Measurements from ENCODE around the gene LIME1.
A peak's percentile ranks its signal among the peaks of the same experiment; 100 is the strongest.

Gene LIME1

DNA sequence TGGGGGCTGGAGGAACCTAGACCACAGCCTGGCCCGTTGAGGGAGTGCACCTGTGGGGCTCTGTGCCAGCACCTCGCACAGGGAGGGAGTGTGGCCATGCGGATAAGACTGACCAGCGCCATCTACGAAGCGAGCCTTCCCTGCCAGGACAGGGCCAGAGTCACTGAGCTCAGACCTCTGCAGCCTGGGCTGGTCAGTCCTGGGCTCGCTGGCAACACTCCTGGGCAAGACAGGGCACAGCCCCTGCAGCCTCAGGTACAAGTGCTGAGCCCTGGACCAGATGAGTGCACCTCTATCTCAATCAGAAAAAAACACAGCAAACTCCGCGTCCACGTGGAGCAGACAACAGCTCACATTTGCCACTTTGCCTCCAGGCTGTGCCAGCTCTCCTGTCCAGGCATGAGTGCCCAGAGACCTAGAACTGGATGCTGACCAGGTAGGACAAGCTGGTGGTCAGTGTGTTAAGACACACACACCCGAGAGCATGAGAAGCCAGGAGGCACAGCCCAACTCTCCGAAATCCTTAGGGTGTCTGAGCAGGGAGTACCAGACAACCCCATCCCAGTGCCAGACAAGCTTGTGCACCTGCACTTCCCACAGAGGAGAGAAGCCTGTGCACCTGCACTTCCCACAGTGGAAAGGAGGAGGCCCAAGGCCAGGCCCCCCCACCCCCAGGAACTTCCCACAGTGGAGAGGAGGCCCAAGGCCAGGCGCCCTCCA lies 33.6 kb upstream of the LIME1 start:
- Mint-ChIP-seq H3K27ac (no peak overlapping the region), H3K9me3 (no peaks in the 10 kb centered on the region), H3K4me3 (no peak overlapping the region), H3K4me1 (peaks cover 51% of the 10 kb centered on the region), H3K36me3 (peaks cover 8% of the 10 kb centered on the region), H3K27me3 (no peaks in the 10 kb centered on the region)
- ATAC-seq, result no peak

DNA sequence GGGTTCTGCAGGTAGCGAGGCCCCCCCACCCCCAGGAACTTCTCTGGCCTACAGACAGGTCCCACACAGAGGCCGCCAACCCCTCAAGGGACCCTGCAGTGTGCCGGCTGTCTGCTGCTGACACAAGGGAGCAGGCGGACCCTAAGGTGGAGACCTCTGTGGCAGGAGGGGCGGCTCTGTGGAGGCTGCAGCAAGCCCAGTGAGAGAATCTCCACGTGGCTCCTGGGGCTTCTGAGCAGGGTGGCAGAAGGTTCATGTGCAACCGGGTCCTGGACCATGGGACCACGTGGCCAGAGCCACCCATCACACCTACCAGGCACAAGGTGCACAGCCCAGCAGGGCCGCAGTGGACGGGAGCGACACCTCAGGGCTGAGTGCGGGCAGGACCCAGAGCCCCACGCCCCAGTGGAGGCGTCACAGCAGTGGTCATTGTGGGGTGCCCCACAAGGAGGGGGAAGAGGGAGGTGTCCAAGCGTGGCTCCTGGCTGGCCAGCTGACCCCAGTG lies 32.9 kb upstream of the LIME1 start:
- Mint-ChIP-seq H3K9me3 (no peaks in the 10 kb centered on the region), H3K4me3 (no peak overlapping the region), H3K27ac (no peak overlapping the region), H3K36me3 (peaks cover 9% of the 10 kb centered on the region), H3K4me1 (peaks cover 51% of the 10 kb centered on the region), H3K27me3 (no peaks in the 10 kb centered on the region)
- no peak for ATAC-seq

DNA sequence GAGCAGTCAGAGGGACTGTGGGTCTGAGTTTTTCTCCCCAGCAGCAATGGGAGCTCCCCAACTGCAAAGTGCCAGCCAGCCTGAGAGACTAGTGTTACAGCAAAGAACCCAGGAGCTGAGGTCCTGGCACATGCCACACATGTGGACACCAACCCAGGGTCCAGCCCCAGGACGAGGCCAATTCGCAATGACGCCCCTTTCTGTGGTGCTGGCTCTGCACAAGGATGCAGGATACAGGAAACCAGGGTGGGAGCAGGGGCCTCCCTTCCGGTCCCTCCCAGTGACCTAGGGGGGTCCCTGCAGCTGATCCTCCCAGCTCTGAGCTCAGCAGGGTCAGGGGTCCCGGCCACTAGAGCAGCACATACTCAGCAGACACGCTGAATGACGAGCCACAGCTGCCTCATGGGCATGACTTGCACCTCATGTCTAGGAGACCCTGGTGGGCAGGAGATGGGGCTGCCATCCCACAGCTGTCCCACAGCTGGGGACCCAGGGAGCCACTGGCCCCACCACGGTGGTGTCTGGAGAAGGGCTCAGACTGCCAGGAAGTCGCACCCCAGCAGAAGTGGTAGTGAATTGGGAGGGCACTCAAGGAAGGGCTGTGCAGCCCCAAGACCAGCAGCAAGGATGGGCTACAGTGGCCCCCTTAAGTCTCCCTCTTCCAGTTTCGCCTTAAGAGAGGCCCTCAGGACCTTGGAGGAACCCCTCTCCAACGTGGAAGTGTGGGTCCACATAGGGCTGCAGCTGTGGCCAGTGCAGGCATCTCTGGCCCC lies 32.3 kb upstream of the LIME1 start:
- peaks cover 52% of the 10 kb centered on the region for H3K4me1 Mint-ChIP-seq
- H3K27me3 Mint-ChIP-seq, result no peaks in the 10 kb centered on the region
- no peak for ATAC-seq
- no peak overlapping the region for H3K27ac Mint-ChIP-seq
- peaks cover 16% of the 10 kb centered on the region for H3K36me3 Mint-ChIP-seq
- H3K9me3 Mint-ChIP-seq, result no peaks in the 10 kb centered on the region
- H3K4me3 Mint-ChIP-seq, result no peak overlapping the region

GRCh38 chr20:63704749-63705117 lies 31.7 kb upstream of the LIME1 start:
- no peaks in the 10 kb centered on the region for H3K9me3 Mint-ChIP-seq
- H3K36me3 Mint-ChIP-seq, result peaks cover 19% of the 10 kb centered on the region
- H3K27ac Mint-ChIP-seq, result no peak overlapping the region
- no peak for ATAC-seq
- no peaks in the 10 kb centered on the region for H3K27me3 Mint-ChIP-seq
- peaks cover 51% of the 10 kb centered on the region for H3K4me1 Mint-ChIP-seq
- H3K4me3 Mint-ChIP-seq, result no peak overlapping the region

DNA sequence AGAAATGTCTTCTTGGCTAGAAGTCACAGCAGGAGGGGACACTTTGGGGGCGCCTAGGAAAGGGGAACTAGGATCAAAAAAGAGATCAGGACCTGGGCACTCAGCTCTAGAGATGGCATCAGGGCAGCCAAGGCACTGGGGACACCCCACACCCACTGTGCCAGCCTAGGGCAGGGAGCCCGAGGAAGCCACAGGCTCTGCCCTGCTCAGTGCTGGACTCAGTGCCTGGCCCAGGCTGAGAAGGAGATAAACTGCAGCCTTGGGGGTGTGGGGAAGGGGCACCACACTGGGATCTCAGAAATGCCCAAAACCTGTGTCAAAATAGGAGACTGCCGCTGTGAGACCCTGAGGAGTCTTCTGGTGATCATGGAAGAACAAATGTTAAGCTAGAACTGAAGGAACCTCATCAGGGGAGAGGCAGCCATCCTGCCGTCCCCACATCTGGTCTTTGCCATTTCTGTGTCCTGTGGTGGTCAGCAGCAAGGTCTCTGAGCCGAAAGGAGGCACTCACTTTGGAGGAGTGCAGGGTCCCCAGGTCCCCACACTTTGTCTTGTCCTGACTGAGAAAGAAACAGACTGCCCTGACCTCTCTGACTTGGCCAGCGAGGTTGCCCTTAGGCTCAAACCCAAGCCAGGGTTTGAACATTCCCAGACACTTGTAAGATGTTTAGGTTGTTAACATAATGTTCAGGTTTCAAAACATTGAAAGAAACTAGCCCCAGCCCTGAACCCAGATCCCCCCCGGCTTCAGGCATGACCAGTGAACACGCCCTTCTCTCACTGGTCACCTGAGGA lies 31.0 kb upstream of the LIME1 start:
- Mint-ChIP-seq H3K4me3 (no peak overlapping the region), H3K4me1 (peaks cover 48% of the 10 kb centered on the region), H3K27me3 (no peaks in the 10 kb centered on the region), H3K9me3 (no peaks in the 10 kb centered on the region), H3K27ac (peak overlapping the region; percentile 83), H3K36me3 (peaks cover 22% of the 10 kb centered on the region)
- ATAC-seq, result no peak

- H3K27ac Mint-ChIP-seq, result peak overlapping the region; percentile 83
- H3K4me1 Mint-ChIP-seq, result peaks cover 53% of the 10 kb centered on the region
Measured at GRCh38 chr20:63706027-63706695, 30.3 kb upstream of the LIME1 start.

GRCh38 chr20:63706852-63707557 lies 29.5 kb upstream of the LIME1 start:
- Mint-ChIP-seq H3K36me3 (peaks cover 35% of the 10 kb centered on the region), H3K4me3 (peak overlapping the region; percentile 88), H3K27me3 (no peaks in the 10 kb centered on the region), H3K4me1 (peaks cover 56% of the 10 kb centered on the region), H3K27ac (peak overlapping the region; percentile 83), H3K9me3 (no peaks in the 10 kb centered on the region)
- ATAC-seq, result peak; percentile 65

More at GRCh38 chr20:63706027-63706695, 30.3 kb upstream of the LIME1 start:
- H3K27me3 Mint-ChIP-seq, result no peaks in the 10 kb centered on the region
- H3K9me3 Mint-ChIP-seq, result no peaks in the 10 kb centered on the region
- ATAC-seq, result no peak
- H3K4me3 Mint-ChIP-seq, result peak overlapping the region; percentile 88
- H3K36me3 Mint-ChIP-seq, result peaks cover 29% of the 10 kb centered on the region

GRCh38 chr20:63707558-63708300 lies 28.7 kb upstream of the LIME1 start, which contains the start of the genes ARFRP1 and ZGPAT:
ARFRP1 (minus strand) TSS chr20:63707976; CDS start chr20:63707091, 885 bp downstream.
ZGPAT (plus strand) TSS chr20:63708039; CDS start chr20:63708581, 542 bp downstream.
- peak within 1 kb of the TSS; percentile 83 for H3K27ac Mint-ChIP-seq
- peak within 1 kb of the TSS; percentile 90 for H3K4me3 Mint-ChIP-seq
- ATAC-seq, result peak; percentile 93
- H3K36me3 Mint-ChIP-seq, result peaks cover 42% of the 10 kb centered on the region
- peaks cover 63% of the 10 kb centered on the region for H3K4me1 Mint-ChIP-seq
- H3K9me3 Mint-ChIP-seq, result no peaks in the 10 kb centered on the region
- no peaks in the 10 kb centered on the region for H3K27me3 Mint-ChIP-seq

GRCh38 chr20:63708301-63709148 lies 27.9 kb upstream of the LIME1 start:
- ATAC-seq, result peak; percentile 15
- Mint-ChIP-seq H3K4me1 (peaks cover 63% of the 10 kb centered on the region), H3K27ac (peak overlapping the region; percentile 83), H3K36me3 (peaks cover 48% of the 10 kb centered on the region), H3K27me3 (no peaks in the 10 kb centered on the region), H3K4me3 (peak overlapping the region; percentile 90), H3K9me3 (no peaks in the 10 kb centered on the region)

DNA sequence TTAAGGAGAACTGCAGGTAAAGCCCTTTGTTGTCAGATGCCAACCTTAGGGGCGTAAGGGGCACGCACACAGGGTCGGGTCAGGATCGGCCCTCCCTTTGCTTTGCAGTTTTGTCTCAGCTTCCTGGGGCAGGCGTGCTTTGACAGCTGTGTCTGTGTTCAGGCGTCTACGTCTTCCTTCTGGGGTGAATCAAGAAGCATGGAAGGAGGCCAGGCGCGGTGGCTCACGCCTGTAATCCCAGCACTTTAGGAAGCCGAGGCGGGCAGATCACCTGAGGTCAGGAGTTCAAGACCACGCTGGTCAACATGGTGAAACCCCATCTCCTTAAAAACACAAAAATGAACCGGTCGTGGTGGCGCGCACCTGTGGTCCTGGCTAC lies 27.3 kb upstream of the LIME1 start:
- Mint-ChIP-seq H3K27ac (peak overlapping the region; percentile 83), H3K9me3 (no peaks in the 10 kb centered on the region), H3K4me3 (peak overlapping the region; percentile 90), H3K36me3 (peaks cover 54% of the 10 kb centered on the region), H3K4me1 (peaks cover 58% of the 10 kb centered on the region), H3K27me3 (no peaks in the 10 kb centered on the region)
- no peak for ATAC-seq

- Mint-ChIP-seq H3K4me1 (peaks cover 55% of the 10 kb centered on the region), H3K27ac (no peak overlapping the region), H3K27me3 (no peaks in the 10 kb centered on the region), H3K36me3 (peaks cover 67% of the 10 kb centered on the region), H3K4me3 (peak overlapping the region; percentile 24), H3K9me3 (peaks cover 2% of the 10 kb centered on the region)
- ATAC-seq, result no peak
Measured at GRCh38 chr20:63711085-63711645, 25.3 kb upstream of the LIME1 start.

DNA sequence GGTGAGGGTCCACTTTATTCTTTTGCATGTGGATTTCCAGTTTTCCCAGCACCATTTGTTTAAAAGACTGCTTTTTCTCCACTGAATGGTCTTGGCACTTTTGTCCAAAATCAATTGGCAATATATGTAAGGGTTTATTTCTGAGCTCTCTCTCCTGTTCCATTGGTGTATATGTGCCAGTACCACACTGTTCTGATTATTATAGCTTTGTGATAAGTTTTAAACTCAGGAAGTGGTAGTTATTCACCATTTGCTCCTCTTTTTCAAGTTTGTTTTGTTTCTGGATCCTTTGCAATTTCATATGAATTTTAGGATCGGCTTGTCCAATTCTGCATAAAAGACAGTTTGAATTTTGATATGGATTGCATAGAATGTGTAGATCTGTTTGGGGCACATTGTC lies 24.3 kb upstream of the LIME1 start:
- Mint-ChIP-seq H3K27ac (no peak overlapping the region), H3K9me3 (peaks cover 2% of the 10 kb centered on the region), H3K4me3 (no peak overlapping the region), H3K27me3 (no peaks in the 10 kb centered on the region), H3K36me3 (peaks cover 77% of the 10 kb centered on the region), H3K4me1 (peaks cover 55% of the 10 kb centered on the region)
- no peak for ATAC-seq

DNA sequence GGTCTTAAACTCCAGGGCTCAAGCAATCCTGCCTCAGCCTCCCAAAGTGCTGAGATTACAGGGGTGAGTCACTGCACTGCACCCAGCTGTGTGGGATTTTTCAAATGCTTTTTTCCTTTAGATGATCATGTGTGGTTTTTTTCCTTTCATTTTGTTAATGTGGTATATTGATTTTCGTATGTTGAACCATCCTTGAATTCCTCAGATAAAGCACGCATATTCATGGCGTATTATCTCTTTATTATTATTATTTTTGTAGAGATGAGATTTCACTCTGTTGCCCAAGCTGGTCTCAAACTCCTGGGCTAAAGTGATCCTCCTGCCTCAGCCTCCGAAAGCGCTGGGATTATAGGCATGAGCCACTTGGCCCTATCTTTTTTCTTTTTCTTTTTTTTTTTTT lies 21.6 kb upstream of the LIME1 start:
- peaks cover 45% of the 10 kb centered on the region for H3K4me1 Mint-ChIP-seq

More for the DNA sequence above, 21.6 kb upstream of the LIME1 start:
- no peak for ATAC-seq
- no peak overlapping the region for H3K4me3 Mint-ChIP-seq
- H3K36me3 Mint-ChIP-seq, result peaks cover 90% of the 10 kb centered on the region
- H3K9me3 Mint-ChIP-seq, result peaks cover 8% of the 10 kb centered on the region
- no peaks in the 10 kb centered on the region for H3K27me3 Mint-ChIP-seq
- no peak overlapping the region for H3K27ac Mint-ChIP-seq
